GM21619 (cell line): ENCODE results near the gene FTL.
A peak's percentile ranks its signal among the peaks of the same experiment; 100 is the strongest.

Experiments used
- ATAC-seq: cut with Tn5 transposase; IDR thresholded peaks from one replicate; pipeline ENCODE4 v1.9.1; 2021; ENCODE audit not compliant: unreplicated experiment

The FTL gene

GRCh38 chr19:48990400-48990799, 25.3 kb downstream of the FTL start:
- no peak for ATAC-seq

DNA sequence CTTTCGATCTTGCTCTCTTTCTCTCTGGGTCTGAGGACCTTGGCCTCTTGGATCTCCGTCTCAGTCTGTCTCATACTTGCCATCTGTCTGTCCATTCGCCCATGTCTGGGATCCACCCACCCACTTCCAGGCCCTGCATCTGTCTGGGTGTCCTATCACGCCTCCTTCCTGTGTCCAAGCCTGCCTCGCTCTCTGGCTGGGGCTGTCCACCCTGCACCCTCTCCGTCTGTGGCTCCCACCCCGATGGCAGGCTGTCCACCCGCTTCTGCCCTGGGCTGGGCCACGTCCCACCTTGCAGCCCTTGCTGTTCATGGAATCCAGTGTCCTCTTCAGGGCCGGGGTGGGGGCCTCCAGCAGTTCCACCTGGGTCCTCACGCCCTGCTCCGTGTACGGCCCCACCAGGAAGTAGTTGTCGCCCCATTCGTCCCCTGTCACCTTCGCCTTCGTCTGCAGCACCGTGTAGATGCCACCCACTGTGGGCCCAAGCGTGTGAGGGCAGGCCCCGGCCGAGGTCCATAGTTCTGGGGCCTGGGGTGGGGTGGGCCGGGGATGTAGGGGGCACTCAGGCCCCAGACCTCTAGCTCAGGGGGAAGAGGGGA, 26.0 kb downstream of the FTL start:
- ATAC-seq = no peak

GRCh38 chr19:48991873-48992580, 26.9 kb downstream of the FTL start:
- no peak for ATAC-seq

DNA sequence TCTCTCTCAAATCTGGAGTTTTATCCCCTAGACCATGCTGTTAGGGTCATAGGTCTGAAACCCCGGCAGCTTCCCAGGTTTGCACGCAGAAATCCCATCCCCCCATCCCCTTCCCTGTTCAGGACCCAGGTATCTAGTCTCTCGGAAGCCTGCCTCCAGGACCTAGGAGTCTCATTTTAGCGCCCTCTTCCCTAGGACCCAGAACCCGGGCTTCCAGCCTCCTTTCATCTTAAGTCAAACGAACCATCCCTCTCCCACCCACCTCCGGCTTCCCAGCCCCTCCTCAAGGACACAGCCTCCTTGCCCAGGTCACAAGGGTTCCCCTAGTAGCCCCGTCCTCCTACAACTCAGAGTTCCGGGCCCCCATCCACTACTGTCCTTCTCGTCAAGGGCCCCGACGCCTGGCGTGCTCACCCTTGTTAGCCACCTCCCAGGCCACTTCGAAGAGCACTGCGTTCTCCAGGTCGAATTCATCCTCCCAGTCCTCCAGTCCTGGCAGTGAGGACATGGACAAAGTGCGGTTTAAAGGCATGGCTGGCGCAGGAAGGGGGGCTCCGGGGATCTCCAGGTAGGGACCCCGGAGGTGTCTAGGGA, 27.6 kb downstream of the FTL start:
- peak; percentile 3 for ATAC-seq

DNA sequence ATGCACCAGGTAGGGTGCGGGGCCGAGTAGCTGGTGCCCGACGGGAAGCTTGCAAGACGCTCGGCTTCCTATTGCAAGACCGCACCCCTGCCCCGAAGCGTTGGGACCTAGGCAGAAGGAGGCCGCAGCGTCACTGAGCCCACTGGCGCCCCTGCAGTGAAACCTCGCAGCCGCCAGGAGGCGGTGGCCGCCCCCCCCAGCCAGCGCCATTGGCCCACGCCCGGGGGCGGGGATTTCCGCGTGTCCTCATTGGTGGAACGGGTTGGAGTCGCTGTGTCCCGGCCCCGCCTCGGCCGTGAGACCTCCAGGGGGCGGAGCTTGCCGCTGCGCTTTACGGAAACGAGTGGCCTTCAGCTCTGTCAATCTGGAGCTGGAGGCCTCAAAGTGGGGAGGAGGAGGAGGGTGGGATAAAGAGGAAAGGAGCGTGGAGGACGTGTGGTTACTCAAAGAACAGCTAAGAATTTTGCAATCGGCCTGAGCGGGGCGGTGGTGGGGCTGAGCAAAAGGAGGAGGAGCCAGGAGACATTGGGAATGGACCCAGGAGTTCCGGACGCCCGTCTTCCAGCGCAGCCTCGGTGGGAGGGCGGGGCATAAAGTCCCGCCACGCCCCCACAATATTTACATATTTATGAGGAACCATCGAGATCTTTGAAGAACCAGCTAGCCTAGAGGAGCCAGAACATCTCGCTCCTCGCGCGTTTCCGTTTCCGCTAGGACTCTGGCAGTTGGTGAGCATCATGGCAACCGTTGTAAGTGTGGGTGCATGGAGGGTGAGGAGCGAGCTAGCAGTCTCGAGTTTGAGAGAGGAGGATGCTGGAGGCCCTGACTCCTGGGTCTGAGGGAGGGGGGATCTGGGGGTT, 28.3 kb downstream of the FTL start, which contains the start of the genes GYS1 and RUVBL2:
Gene GYS1 (minus strand): TSS at position 135 of the 860 bp plus-strand sequence. CDS start 197 bp downstream, outside the sequence.
Gene RUVBL2 (plus strand): TSS at position 713 of the 860 bp plus-strand sequence. CDS start 25 bp downstream, at position 738.
- ATAC-seq = peak; percentile 78

DNA sequence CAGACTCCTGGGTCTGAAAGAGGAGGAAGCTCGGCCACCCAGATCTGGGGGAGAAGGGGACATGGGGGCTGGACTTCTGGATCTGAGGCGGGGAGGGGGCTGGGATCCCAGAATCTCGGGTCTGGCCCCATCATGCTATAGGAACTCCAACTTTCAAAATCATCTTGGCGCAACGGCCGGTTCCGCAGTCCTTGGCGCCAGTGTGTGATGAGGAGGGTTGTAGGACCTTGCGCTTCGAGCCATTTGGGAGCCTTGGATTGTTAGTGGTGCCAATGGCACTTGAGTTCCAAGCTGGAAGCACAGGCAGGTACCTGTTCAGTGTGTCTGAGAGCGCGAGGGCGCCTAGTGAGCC, 28.9 kb downstream of the FTL start:
- no peak for ATAC-seq

- no peak for ATAC-seq
Observed at GRCh38 chr19:48997972-48998371, 32.9 kb downstream of the FTL start.

- ATAC-seq = no peak
Observed at GRCh38 chr19:48999481-49000325, 34.6 kb downstream of the FTL start.

DNA sequence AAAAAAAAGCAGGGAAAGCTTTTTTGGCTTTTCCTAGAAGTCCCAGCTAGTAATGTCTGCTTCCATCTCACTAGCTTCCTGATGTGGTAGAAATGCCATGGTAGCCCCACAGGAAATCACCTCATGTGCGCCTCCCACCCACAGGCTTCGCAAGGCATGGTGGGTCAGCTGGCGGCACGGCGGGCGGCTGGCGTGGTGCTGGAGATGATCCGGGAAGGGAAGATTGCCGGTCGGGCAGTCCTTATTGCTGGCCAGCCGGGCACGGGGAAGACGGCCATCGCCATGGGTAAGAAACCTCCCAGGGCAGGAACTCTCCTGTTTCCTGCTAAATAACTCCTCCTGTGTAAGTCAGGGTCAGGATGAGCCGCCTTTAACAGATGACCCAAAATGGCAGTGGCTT, 39.0 kb downstream of the FTL start:
- ATAC-seq = no peak

DNA sequence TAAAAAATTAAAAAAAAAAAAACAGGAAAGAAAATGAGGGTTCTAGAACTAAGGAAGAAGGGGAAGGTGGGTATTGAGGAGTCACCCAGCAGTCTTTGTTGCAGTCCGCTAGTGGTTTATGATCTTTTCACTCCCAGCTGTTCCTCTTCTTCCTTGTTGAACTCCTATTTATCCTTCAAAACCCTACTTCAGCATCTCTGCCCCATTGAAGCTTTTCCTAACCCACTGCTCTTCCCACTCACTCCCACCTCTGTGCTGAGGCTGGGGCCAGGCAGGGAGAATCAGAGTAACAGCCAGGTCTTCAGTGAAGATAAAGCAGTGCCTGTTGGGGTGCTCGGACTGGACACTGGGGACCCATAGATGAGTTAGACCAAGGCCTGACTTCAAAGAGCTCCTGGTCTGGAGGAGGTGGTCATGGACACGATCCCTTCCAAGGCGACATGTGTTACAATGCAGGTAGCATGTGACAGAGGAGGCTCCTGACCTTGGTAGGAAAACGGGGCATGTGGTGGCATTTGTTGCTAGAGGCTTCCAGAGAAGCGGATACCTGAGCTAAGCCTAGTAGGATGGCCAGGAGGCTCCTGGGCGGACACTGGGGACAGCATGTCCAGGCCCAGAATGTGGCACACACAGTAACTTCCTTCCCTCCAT, 40.0 kb downstream of the FTL start:
- no peak for ATAC-seq

- ATAC-seq = no peak
Observed at GRCh38 chr19:49006905-49007304, 41.8 kb downstream of the FTL start.

DNA sequence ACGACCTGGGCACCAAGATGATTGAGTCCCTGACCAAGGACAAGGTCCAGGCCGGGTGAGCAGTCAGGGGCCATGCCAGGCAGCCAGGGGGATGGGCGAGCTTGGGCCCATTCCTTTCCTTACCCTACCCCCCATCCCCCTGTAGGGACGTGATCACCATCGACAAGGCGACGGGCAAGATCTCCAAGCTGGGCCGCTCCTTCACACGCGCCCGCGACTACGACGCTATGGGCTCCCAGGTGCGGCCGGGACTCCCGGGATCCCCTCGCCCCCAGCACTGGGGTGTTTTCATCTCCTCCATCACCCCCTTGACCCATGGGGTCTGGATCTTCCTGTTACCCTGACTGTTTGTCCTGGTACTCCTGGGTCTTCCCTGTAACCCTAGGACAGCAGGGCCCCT, 44.7 kb downstream of the FTL start:
- no peak for ATAC-seq

DNA sequence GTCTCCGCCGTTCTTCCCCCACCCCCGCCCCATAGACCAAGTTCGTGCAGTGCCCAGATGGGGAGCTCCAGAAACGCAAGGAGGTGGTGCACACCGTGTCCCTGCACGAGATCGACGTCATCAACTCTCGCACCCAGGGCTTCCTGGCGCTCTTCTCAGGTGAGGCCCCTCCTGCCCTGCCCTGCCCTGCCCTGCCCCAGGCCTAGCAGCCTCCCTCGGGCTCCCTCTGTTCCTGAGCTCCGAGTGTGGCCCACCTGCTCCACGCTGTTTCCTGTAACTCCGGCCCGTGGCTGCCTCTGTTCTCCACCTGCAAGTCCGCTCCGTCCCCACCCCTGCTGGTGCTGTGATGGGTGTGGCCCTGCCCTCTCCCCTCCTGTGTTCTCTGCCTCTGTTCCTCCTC, 45.3 kb downstream of the FTL start:
- no peak for ATAC-seq

GRCh38 chr19:49011194-49011593, 46.1 kb downstream of the FTL start:
- ATAC-seq = no peak

DNA sequence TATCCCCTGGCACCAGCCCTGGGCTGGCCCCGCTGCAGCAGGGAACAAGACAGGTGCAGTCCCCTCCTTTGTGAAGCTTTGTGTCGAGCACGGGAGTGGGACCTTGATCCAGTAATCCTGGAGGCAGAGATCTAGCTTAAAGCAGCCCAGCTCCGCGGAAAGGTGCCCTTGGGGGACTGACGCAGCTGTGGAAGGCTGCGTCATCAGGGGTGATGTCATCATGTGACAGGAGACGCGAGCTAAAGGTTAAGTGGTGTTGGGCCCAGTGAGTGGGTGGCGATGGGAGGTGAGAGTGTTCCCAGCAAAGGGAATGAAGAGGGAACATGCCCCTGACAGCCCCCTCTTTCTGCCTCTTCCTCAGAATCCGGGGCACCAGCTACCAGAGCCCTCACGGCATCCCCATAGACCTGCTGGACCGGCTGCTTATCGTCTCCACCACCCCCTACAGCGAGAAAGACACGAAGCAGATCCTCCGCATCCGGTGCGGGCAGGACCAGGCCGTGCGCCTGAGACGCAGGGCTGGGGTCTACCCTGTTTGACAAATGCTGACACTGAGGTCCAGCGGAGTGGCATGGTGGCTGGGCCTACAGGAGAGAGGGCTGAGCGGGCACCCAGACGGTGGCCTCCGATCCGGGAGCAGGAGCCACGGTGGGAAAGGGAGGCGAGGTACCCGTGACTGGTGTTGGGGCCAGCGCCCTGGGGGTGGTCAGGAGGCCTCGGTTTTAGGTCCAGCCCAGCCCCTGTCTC, 49.2 kb downstream of the FTL start:
- no peak for ATAC-seq

- ATAC-seq = no peak
Observed at GRCh38 chr19:49014870-49015255, 49.8 kb downstream of the FTL start.

DNA sequence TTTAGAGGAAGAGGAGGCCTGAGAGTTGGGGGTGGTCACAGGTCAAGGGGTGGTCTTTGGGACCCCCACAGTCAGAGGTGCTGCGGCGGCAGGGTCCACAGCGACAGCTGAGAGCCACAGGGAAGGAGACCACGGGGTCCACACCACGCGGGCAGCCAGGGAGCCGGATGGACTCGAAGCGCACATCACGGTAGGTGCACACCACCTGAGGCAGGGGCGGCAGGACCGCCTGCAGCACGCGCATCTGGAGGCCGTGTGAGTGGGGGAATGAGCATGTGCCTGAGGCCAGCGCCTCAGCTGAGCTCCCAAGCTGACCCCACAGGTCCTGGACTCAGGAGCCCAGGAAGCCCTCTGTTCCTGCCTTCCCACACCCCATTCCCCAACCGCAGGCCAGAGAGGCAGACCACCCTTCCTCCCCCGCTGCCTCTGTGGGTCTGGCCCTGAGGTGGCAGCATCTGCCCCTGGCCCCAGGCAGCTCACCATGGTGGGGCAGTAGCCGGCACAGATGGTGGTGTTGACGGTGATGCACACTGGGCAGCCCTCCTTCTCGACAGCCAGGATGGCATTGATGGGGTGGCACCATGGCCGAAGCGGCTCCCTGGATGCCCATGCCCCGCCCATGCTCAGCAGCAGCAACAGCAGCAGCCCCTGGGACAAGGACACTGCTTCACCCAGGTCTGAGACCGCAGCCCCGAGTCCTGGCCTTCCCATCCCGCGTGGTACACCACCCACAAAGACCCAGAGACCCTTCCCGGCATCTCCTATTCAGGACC, 51.1 kb downstream of the FTL start:
- no peak for ATAC-seq
